GM04503 (cell line): ENCODE measurements around the gene PLBD2.

Source experiments
- DNase-seq: peaks from one replicate; pipeline ENCODE4 v3.0.0-alpha.2; 2012; ENCODE audit warnings: low read depth

Gene PLBD2

GRCh38 chr12:113420996-113421595 lies 62.7 kb downstream of the PLBD2 start:
- DNase-seq: no peak

GRCh38 chr12:113422030-113422885 lies 63.9 kb downstream of the PLBD2 start, which contains the start of gene SDSL:
TSS of gene SDSL (plus strand) at chr12:113422380. CDS start at chr12:113427983, 5,603 bp downstream.
- peak; percentile 39 for DNase-seq

- DNase-seq: no peak
These were observed 64.7 kb downstream of the PLBD2 start for GRCh38 chr12:113422886-113423669.

- no peak for DNase-seq
These were observed 66.1 kb downstream of the PLBD2 start for GRCh38 chr12:113424456-113424855.

GRCh38 chr12:113424915-113425823 lies 66.8 kb downstream of the PLBD2 start:
- no peak for DNase-seq

- no peak for DNase-seq
These were observed 67.6 kb downstream of the PLBD2 start for GRCh38 chr12:113425960-113426453.

GRCh38 chr12:113427882-113428281 lies 69.5 kb downstream of the PLBD2 start:
- no peak for DNase-seq

GRCh38 chr12:113428482-113428881 lies 70.1 kb downstream of the PLBD2 start:
- no peak for DNase-seq

GRCh38 chr12:113432986-113433385 lies 74.6 kb downstream of the PLBD2 start:
- no peak for DNase-seq

GRCh38 chr12:113435367-113435766 lies 77.0 kb downstream of the PLBD2 start:
- no peak for DNase-seq

- DNase-seq: no peak
These were observed 78.2 kb downstream of the PLBD2 start for GRCh38 chr12:113436586-113436985.

- no peak for DNase-seq
These were observed 78.8 kb downstream of the PLBD2 start for GRCh38 chr12:113436993-113437728.

GRCh38 chr12:113437729-113438100 lies 79.3 kb downstream of the PLBD2 start:
- no peak for DNase-seq

- DNase-seq: no peak
These were observed 80.3 kb downstream of the PLBD2 start for GRCh38 chr12:113438523-113439300.

GRCh38 chr12:113439301-113439597 lies 80.9 kb downstream of the PLBD2 start:
- DNase-seq: no peak

GRCh38 chr12:113439606-113440030 lies 81.2 kb downstream of the PLBD2 start:
- no peak for DNase-seq

- DNase-seq: no peak
These were observed 81.9 kb downstream of the PLBD2 start for GRCh38 chr12:113440336-113440735.
